Activated gamma-delta T cell treated with anti-CD3 and anti-CD28 coated beads, Interleukin-2, amount 50 U/mL, for 16 hours (primary cell): ENCODE results near the gene GRPEL2.
A peak's percentile ranks its signal among the peaks of the same experiment; 100 is the strongest.
"Not testable (repeated sequence)": the region's sequence is repeated elsewhere in the genome, so short reads cannot be mapped to it uniquely, and the experiment has no call there.

ENCODE experiments used
- DNase-seq: peaks from one replicate; pipeline ENCODE4 v3.0.0-alpha.2; 2020; ENCODE audit warnings: low read depth

The GRPEL2 gene

DNA sequence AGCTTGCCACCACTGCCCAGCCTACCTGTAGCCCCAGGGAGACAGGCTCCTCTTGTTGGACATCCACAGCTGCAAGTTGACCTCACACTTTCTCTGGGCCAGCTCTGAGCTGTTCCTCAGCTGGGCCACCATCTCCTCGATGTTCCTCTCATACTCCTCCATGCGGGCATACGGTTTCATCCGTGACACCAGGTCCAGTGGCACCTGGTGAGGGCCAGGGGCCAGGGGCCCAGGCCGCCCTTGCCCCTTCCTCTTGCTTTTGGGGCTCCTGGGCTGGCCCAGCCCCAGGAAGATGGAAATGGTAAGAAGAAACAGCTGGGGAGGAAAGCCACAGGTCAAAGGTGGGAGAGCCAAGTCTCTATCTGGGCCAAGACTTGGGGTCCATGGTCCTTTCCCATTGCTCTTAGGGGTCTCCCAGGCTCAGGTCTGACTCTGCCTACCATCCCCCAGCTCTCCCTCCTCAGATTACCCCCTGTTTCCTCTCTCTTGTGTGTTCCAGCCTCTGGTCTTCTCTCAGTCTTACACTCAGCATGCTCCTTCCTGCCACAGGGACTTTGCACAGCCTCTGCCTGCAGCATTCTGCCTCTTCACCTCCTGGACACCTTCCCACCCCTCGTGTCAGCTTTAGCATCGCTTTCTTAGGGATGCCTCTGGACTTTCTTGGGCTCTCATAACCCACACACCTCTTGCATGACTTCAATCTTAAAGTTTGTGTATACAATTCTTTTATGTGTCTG lies 31.6 kb downstream of the GRPEL2 start:
- DNase-seq, result no peak

DNA sequence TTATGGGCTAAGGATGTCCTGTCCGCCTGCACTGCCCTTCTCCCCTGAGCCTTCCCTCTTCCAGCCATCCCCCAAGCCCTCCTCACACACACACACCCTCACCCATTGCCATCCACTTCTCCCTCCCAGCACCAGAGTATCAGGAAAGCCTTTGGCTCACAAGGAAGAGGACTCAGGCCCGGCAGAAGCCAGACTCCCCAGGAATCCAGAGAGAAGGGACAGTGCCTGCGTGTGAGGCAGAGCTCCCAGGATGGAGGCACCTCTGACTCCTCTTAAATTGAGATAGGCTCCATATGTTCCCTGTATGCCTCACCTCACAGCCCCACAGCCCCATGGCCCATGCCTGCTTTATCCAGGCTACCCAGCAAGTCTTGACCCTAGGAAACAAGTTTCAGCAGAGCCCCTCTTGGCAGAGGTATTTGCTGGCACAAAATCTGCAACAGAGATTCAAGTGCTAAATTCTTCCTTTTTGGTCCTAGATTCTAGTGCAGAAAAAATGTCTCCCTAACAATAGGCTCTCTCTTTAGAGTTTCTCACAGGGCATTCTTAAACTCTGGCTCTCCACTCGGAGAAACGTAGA lies 33.0 kb downstream of the GRPEL2 start:
- no peak for DNase-seq

DNA sequence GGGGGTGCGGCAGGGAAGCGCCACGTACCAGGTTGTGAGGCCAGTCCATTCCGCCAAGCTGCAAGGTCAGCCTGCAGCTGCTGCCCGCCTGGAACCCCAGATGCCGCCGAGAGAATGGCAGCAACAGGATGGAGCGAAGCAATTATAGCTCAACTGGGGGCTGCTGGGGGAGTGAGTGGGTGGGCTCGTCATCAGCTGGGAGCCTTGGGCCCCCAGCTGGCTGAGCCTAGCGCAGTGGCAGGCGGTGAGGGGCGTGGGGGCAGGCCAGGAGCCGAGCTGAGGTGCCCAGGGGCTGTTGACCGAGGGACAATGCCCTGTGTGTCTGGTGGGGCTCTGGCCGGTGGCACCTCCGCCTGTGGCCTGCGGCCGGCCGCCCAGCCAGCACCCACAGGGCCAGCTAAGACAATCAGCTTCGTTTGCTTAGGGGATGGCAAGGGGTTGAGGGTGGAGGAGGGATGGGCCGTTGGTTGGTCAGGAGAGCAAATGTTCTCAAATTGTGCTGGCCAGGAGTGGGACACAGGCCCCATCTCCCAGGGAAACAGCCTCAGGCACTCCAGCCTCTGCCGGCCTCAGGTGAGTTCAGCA lies 34.0 kb downstream of the GRPEL2 start, which contains the start of gene IL17B:
TSS of gene IL17B (minus strand) at position 116 of the 585 bp plus-strand sequence. CDS start at position 49, 67 bp downstream.
- no peak for DNase-seq

DNA sequence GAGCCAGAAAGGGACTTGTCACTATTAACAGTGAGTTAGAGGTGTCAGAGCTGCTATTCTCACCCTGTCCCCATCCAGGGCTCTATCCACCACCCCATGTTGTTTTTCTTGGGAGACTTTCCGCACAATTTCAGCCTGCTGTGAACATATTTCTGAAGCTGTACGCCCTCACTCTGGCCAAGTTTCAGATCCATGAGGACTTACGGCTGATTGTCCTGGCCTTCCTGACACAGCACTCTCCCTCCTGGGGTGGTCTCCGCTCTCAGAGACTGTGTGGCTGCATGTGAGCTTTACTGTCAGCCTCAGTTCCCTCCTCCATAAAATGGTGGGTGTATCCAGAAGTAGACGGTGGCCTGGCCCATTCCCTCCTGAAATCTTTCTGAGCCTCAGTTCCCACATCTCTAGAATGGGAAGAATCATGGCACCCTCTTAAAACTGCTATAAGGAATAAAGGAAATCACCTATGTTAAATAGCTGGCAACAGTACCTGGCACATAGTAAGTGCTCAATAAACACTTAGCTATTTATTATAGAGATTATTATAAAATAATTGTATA lies 34.6 kb downstream of the GRPEL2 start:
- DNase-seq, result no peak

DNA sequence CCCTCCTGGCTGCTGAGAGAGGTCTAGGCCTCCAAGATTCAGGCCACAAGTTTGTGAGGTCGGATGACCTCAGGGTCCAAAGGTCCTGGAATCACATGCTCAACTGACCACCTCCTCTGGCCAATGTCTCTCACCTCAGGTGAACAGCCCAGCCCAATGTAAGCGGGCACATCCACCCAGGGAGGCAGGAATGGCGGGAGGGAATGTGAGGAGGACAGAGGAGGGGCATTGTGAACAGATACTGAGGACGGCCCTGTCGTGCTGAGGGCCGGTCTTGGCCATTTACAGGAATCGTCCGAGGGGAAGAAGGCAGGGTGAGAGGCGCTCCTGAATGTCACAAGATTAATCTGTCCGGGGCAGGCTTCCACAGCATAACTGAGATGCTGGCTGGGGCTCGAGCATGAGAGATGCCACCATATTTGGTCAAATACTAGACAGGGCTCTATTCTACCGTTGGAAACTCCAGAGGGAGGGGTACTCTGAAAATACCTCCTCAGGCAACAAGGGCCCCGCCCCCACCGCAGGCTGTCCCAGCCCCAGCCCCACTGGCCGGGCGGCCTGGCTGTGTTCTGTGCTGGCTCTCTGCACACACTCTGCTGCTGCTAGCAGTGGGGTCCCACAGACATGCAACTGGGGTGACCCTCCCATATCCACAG lies 35.3 kb downstream of the GRPEL2 start:
- DNase-seq, result no peak

DNA sequence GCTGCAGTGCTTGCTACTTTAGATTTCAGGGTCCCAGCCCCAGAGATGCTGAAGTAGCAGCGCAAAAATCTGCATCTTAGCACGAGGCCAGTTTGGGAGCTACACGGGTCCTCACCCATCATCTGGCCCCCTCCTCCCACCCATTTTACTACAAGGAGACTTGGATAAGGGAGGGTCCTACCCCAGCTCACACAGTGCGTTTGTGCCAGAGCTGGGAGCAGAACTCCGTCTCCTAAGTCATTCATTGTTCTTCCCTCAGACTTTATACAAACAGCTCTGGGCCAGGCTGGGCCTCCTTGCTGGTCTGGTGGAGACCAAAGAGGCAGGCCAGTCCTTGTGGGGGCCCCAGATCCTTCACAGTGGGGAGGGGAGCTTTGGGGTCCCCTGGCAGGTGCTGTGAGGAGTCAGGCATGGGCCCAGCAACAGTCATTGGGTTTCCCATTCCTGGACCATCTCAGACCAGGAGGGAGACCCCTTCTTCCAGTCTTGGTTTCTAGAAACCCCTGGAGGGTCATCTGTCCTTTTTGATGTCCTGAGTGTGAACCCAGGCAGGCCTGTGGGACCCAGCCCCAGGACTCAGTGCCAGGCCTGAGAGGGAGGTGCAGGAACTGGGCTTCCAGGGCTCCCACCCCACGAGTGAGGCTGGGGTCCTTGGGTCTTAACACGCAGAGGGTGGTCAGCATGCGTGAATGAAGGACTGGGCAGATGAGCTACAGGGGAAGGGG lies 36.1 kb downstream of the GRPEL2 start:
- no peak for DNase-seq

DNA sequence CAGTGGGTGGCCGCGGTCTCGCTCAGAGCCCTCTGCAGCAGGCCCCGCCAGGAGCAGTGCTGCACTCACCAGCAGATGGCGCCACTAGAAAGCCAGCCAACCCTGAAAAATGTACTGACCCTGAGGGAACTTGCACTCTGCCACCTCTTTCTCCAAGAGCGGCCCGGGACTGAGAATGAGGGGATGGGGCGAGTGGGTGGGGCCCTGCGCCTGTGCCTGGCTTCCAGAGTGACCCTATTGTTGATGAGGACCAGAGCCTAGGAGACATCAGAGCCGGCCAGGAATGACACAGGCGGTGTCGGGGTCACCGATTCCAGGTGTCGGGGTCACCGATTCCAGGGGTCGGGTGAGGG lies 36.7 kb downstream of the GRPEL2 start:
- DNase-seq, result peak; percentile 57

DNA sequence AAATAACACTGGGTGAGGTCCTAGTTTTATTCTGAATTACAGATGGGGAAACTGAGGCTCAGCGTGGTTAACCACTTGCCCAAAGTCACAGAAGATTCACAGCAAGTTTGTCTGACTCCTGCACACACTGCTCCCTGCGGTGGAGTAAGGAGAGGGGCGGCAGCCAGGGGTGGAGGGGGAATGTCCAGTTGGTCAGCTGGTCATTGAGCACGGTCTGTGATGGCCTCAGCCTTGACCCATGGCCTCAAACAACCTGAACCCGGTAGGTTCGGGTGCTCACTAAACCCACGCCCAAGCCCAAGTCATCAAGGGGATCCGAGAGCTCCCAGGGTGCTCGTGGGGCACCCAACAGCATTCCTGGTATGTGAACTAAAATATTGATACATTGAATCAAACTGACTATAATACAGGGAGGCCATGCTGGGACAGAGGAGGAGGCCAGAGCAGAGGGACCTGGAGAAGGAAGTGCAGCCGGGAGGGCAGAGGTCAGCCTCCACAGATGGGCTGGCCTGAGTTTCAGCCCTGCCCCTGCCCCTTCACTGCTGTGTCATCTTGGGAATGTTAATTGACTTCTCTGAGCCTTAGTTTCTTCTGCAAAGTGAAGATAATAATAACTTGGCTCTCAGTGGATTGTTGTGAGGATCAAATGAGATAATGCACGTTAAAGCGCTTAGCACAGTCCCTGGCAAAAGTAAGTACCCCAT lies 37.4 kb downstream of the GRPEL2 start:
- DNase-seq, result no peak

DNA sequence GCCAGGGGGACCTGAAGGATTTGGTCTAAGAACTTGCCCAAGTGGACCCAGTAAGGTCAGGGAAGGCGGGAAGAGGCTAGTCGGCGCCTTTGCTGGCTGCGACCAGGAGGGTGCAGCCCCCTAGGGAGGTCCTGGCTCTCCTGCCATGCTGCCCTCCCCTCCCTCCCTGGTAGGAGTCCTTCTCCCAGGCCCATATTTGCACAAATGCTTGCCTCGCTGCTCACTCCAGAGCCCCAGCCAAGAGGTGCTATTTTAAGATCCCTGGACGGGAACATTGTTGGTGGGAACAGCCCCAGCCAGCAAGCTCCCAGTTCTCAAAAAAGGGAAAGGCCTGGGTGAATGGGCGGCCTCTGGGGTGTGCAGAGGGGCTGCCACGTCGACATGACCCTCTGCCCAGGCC lies 38.1 kb downstream of the GRPEL2 start:
- DNase-seq, result no peak

DNA sequence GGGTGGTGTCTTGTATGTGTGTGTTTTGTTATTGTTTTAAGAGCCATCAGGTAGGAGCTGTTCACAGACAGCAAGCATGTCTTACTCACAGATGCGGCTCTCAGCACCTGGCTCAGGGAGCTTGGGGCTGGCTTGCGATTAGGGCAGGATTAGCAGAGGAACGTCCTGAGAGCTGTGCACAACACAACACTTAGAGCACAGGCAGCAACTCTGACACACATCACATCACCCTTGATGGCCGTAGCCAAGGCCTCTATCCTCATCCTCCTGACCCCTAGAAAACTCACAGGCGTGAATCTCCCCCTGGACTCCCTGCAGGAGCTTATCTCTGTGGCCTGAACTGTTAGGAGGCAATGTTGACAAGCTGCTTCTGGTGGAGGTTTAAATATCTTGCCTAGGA lies 40.9 kb downstream of the GRPEL2 start:
- DNase-seq, result no peak

DNA sequence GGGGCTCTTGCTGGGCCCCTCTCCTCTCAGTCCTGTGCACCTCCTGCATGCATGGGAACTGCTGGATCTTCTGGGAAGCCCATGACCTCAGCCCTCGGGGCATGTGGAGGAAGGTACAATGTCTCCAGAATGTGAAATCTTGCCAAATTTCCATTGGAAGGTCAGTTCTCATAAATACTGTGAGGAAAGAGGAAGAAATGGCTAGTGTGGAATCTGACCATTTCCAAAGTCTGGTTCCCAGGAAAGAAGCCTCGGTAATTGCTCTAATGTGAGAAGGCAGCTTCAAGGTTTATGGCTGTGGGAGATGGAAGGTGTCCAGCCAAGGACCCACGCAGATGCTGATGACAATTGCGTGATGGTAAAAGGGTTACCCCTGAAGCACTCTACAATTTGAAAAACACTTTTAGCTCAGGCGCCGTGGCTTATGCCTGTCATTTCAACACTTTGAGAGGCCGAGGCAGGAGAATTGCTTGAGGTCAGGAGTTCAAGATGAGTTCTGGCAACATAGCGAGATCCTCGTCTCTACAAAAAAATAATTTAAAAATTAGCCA lies 41.9 kb downstream of the GRPEL2 start:
- no peak for DNase-seq

DNA sequence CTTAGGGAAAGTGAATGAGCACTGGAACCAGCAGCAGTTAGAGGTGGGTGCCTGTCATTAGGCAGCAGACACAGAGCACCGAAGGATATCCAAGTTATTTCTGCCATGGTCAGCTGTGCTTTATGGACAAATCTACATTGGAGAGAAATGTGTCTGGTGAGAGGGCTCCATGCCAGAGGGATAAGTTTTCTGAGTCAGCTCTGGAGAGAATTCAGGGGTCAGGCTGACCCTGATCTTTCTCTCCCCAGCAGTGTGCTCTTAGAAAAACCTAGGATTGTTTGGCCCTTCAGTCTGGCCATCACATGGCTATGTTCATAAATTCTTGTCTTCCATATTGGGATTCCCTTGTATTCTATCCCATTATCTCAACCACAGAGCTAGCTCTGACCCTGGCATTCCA lies 42.7 kb downstream of the GRPEL2 start:
- DNase-seq, result no peak

DNA sequence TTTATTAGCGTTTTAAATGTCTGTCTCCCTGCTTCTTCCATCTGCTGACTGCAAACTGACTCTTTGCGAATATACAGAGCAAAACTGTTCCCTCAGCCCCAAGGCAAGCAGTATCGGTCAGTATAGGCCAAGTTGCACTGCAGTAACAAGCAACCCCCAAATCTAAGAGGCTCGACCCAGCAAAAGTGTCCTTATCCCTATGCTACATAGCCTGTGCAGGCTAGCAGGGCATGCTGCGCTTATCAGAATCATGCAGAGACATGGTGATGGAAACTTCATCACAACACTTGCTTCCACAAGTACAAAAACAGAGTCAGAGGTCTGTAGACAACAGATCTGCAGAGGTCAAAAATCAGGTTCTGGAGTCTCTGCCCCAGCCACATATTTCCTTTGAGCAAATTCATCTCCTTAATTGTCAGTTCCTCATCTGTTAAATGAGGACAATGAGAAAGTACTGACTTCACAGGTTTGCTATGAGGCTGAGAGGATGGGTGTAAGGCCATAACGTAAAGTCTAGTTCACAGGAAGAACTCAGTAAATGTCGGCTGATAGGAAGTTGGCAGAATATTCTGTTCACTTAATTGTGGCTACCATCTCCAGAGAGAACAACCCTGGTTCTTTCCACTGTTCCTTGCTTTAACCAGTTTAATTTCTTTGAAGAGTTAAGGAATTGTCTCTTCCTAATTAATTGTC lies 43.3 kb downstream of the GRPEL2 start:
- no peak for DNase-seq

DNA sequence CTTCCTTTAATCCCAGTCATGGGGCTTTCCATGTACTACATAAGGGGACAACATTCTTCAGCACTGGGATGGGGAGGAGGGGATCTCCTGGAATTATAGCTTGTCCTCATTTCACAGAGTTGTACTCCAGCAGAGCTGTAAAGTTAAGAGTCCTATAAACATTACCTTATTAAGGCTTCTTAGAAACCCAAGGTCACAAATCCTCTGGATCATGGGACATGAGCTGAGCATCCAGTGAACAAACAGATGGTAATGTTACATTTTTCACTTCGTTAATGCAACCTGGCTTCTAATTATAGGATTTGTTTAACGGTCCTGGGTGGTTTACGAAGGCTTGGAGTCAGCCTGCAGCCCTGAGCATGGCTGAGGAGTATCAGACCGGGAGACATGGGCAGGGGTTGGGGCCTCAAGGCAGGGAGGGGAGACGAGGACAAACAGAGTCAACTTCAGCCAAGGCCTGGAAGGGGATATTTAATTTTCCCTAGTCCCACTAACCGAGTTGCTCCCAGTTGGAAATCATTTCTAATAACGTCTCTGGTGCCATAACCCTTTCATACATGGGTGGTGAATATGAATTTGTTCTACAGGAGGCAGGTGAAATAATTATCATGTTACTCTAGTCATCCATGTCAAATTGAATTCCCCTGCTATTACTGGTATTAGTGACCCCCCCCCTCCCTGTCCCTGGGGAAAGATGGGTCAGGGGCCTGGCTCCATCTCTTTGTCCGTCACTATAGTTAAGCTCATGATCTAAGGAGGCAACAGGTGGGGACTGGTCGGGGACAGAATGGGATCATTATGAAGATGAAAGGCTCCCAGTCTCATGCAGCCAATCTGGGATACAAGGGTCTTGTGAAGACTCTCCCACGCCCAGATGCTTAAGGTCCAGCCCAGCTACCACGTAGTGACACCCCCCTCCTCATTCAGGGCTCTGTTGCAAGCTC lies 44.5 kb downstream of the GRPEL2 start:
- no peak for DNase-seq

DNA sequence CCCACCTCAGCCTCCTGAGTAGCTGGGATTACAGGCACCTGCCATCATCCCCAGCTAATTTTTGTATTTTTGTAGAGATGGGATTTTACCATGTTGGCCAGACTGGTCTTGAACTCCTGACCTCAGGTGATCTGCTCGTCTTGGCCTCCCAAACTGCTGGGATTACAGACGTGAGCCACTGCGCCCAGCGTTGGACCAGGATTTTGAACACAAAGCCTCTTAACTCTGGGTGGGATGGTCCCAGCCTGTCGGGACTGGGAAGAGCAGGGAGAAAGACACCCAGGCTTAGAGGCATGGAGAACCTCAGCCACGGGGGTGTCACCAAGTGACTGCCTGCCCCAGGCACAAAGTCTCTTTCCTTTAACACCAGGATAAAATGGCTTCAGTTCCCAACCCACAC lies 45.8 kb downstream of the GRPEL2 start:
- not testable (repeated sequence) for DNase-seq

DNA sequence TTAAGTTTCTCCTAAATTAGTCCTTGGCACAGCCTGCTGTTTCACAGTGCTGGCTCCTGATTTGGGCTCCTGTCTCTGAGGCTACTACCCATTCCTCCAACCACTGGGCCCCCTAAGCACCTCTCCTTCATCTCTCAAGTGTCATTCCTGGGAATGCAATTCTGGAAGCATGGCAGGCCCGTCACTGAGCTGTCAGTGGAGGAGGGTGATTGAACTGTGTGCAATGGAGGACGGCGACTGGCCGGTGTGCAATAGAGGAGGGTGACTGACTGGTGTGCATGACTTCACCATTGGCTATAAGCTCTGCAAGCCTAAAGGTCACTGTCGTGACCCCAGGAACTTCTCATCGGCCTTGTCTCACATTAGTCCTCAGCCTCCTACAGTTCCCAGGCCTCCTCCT lies 46.2 kb downstream of the GRPEL2 start:
- no peak for DNase-seq

DNA sequence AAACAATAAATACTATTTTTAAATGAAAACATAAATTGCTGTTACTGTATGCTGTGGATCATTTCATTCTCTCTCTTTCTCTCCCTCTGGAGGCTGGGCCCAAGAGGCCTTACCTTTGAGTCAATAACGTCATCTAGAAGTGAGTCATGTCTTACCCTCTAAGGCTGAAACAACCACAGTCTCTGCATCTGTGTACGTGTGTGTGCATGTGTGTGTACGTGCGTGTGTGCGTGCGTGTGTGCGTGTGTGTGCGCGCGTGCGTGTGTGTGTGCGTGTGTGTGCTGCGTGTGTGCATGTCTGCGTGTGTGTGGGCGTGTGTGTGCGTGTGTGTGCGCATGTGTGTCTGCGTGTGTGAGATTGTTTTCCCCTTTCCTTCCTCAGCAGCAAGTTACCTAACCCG lies 47.4 kb downstream of the GRPEL2 start:
- DNase-seq, result no peak

DNA sequence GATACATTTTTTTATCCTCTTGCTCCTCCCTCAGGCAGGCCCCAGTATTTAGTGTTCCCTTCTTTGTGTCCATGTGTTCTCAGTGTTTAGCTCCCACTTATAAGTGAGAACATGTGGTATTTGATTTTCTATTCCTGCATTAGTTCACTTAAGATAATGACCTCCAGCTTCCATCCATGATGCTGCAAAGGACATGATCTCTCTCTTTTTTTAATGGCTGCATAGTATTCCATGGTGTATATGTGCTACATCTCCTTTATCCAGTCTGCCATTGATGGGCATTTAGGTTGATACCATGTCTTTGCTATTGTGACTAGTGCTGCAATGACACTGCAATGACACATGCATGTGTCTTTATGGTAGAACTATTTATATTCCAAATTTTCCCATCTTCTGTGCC lies 49.7 kb downstream of the GRPEL2 start:
- DNase-seq, result not testable (repeated sequence)

DNA sequence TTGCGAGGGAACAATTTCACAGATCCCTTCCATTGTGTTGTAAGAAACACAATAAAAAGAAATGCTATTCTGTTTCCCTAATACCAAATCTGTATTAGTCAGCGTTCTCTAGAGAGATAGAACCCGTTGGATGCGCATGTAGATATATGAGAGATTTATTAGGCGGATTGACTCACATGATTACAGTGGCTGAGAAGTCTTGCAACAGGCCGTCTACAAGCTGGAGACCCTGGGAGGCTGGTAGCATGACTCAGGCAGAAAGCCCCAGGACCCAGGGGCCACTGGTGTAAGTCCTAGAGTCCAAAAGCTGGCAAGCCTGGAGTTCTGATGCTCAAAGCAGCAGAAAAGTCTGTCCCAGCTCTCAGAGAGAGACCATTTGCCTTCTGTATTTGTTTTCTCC lies 52.2 kb downstream of the GRPEL2 start:
- DNase-seq, result no peak
